Pancreas (tissue), 10 donors: Measurements from ENCODE around the gene ELP1. TPM values are rescaled to one million over a fixed set of nuclear protein-coding genes. Genes with fewer than 3 reads are reported as not detected.

Source experiments
- ATAC-seq, 4 donors: fragments of 200-7000 bp; cut with Tn5 transposase; one replicate each; pipeline versions ENCODE4 v1.8.0 to v1.9.1; 2020; ENCODE audit warnings: mild to moderate bottlenecking in 4 of 4, moderate library complexity in 4 of 4
- DNase-seq, 6 donors: peaks; one replicate each; pipeline ENCODE4 v3.0.0-alpha.2; 2020
- FAIRE-seq: peaks from 2 replicates; lab custom pipeline; 2012; peaks lifted over from hg19 to GRCh38; lab: Jason Lieb, UNC
- H3K27ac ChIP-seq, 4 donors: fragments of 200-600 bp; sonication (generic); 1 replicate in 3 of 4; 2 replicates in 1 of 4; pipeline versions ENCODE4 v1.5.0 to v1.8.0; 2020
- H3K27me3 ChIP-seq, 4 donors: fragments of 200-600 bp; one replicate each; pipeline ENCODE4 v1.8.0; 2021
- H3K36me3 ChIP-seq, 3 donors: fragments of 200-600 bp; sonication (generic) in 1 of 3; one replicate each; pipeline versions ENCODE4 v1.5.0 to v1.8.0; 2020 to 2021
- H3K4me1 ChIP-seq, 3 donors: fragments of 200-600 bp; one replicate each; pipeline ENCODE4 v1.8.0; 2021
- H3K4me3 ChIP-seq, 4 donors: fragments of 200-600 bp; sonication (generic) in 2 of 4; one replicate each; pipeline versions ENCODE4 v1.5.0 to v1.8.0; 2020 to 2021
- H3K9me3 ChIP-seq, 4 donors: fragments of 200-600 bp; one replicate each; pipeline ENCODE4 v1.8.0; 2021
- WGBS, 2 donors: extraction: QIAGEN DNeasy Blood & Tissue Kit; methylation state at CpG; one replicate each; pipeline ENCODE4 v1.1.7; 2013; 5-methylcytosine and 5-hydroxymethylcytosine counted together
- intact Hi-C, 3 donors: fragments of 100-400 bp; cut with DNase I; formaldehyde crosslinking; loops; one replicate each; pipeline versions ENCODE4 v1.11.1 to v1.14.2; 2022
- polyA plus RNA-seq, 2 donors: library from polyadenylated mRNA; stranded (reverse); fragments of 200-250 nt; gene quantifications; one replicate each; pipeline ENCODE4 v1.2.3, GENCODE V29; 2013
- total RNA-seq, 6 donors: library from RNA; stranded (reverse); fragmentation: NEBNext Ultra II Directional in 4 of 6; extraction: Animal tissue kit (Norgen Biotek cat#: 25700) in 4 of 6; gene quantifications; one replicate each; pipeline versions ENCODE4 v1.2.1 to v1.2.4, GENCODE V29; 2021 to 2023
- TF ChIP-seq, protein P1 (sequence below), 4 donors: fragments of 200-600 bp; sonication (generic) in 3 of 4; IDR thresholded peaks; one replicate each; pipeline versions ENCODE4 v1.5.0 to v1.8.0; 2021; ENCODE audit warnings: antibody characterized with exemption in 4 of 4
- donor health status: healthy with polysubstance abuse.
- donor health status: DM: no; HTN: no; CAD: no; lungs with moderate emphysema.
- donor health status: DM: no; HTN: no; CAD: no.
- donor health status: control.
- donor health status: control.
- donor health status: Bipolar disorder and iron deficiency.
- donor health status: DM: yes; HTN: yes; CAD: no.
- donor health status: DM: no; HTN: no; CAD: no.
- donor health status: DM: no; HTN: no; CAD: no.
- donor health status: DM: yes; HTN: yes; CAD: no.

The ELP1 gene
- total and polyA plus RNA-seq, 8 donors = 6.9 to 19.2 (median 10.0) TPM

DNA sequence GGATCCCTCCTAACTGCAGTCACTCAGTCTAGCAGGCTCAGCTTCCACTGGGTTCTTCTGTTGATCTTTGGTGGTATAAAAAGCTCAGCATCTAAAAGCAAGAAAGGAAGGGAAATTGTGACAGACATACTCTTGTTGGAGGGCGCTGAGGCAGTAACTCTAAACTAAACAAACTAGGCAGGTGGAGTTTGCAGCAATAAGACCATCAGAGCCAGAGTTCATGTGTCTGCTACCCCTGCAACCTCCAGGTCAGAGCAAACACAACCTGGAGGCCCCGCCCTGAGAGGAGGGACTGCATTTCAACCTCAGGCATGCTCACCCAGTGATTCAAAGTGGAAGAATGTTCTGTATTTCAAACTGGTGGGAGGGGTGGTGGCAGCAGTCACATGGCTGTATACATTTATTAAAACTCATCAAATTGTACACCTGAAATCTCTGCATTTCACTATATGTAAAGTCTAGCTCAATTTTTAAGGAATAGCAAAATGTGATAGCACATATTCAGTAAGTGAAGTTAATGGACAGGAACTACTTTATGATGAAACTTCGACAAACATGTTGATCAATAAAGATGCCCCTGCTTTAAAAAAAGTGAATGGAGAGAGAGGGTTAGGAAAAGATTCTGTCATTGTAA lies 64.7 kb downstream of the ELP1 start:
- 56 to 69% methylated on average over 3 of the region's 3 CpGs for WGBS, 2 donors
- no peak for DNase-seq
- intact Hi-C loops = no loop called here
- Histone ChIP-seq H3K4me1 (no peaks in the 10 kb centered on the region), H3K27me3 (no peaks in the 10 kb centered on the region), H3K4me3 (no peak overlapping the region), H3K36me3 (peaks cover 0 to 38% (median 4%) of the 10 kb centered on the region in 3 donors), H3K9me3 (no peaks in the 10 kb centered on the region), H3K27ac (no peak overlapping the region)
- ATAC-seq = no peak
- TF ChIP-seq, protein P1, sequence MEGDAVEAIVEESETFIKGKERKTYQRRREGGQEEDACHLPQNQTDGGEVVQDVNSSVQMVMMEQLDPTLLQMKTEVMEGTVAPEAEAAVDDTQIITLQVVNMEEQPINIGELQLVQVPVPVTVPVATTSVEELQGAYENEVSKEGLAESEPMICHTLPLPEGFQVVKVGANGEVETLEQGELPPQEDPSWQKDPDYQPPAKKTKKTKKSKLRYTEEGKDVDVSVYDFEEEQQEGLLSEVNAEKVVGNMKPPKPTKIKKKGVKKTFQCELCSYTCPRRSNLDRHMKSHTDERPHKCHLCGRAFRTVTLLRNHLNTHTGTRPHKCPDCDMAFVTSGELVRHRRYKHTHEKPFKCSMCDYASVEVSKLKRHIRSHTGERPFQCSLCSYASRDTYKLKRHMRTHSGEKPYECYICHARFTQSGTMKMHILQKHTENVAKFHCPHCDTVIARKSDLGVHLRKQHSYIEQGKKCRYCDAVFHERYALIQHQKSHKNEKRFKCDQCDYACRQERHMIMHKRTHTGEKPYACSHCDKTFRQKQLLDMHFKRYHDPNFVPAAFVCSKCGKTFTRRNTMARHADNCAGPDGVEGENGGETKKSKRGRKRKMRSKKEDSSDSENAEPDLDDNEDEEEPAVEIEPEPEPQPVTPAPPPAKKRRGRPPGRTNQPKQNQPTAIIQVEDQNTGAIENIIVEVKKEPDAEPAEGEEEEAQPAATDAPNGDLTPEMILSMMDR (IDR thresholded peaks at IDR 0.05) = no peak
- FAIRE-seq = no peak

DNA sequence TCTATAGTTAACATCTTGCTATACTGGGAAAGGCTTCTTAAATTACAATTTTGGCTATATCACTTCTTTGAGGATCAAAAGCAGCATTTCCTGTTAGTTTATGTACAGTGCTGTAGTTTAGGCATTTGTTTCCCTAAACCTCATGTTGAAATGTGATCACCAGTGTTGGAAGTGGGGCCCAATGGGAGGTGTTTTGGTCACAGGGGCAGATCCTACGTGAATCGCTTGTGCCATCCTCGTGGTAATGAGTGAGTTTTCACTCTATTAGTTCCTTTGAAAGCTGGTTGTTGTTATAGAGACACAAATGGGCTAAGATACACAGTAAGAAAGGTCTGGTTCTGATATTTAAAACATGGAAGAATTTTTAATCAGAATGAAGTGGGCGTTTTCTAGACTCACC lies 66.1 kb downstream of the ELP1 start:
- WGBS, 2 donors = 80 to 94% methylated on average over 4 of the region's 4 CpGs
- no peaks in the 10 kb centered on the region for H3K4me1 ChIP-seq
- no peaks in the 10 kb centered on the region for H3K9me3 ChIP-seq
- no peaks in the 10 kb centered on the region for H3K27me3 ChIP-seq
- ATAC-seq (no peak), FAIRE-seq (no peak), DNase-seq (no peak)
- H3K36me3 ChIP-seq = peaks cover 0 to 24% (median 0%) of the 10 kb centered on the region in 3 donors
- intact Hi-C loops = no loop called here
- TF ChIP-seq, protein P1 (IDR thresholded peaks at IDR 0.05) = no peak
- H3K4me3 ChIP-seq = no peak overlapping the region
- H3K27ac ChIP-seq = no peak overlapping the region

DNA sequence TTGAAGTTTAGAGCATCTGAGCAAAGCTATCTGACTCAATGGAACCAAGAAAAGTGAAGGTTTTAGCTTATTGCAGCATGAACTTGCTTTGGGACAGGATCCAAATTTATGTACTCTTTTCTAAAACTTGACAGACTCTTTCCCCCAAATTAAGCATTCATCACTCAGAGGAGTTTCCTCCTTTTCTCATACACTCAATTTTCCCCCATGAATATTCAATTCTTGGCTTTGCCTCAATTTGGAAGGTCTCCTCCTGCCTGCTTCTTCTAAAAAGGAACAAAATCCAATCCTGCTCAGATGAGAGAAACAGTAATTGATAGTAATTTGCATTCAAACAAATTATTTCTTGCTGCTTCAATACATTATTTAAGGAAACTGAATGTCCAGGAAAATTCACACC lies 66.8 kb downstream of the ELP1 start:
- TF ChIP-seq, protein P1 (IDR thresholded peaks at IDR 0.05) = no peak
- ATAC-seq (no peak), DNase-seq (no peak), FAIRE-seq (no peak)
- no peak overlapping the region for H3K4me3 ChIP-seq
- peaks cover 0 to 21% (median 0%) of the 10 kb centered on the region in 3 donors for H3K36me3 ChIP-seq
- intact Hi-C loops = no loop called here
- H3K9me3 ChIP-seq = no peaks in the 10 kb centered on the region
- no peaks in the 10 kb centered on the region for H3K4me1 ChIP-seq
- no peak overlapping the region for H3K27ac ChIP-seq
- H3K27me3 ChIP-seq = no peaks in the 10 kb centered on the region

DNA sequence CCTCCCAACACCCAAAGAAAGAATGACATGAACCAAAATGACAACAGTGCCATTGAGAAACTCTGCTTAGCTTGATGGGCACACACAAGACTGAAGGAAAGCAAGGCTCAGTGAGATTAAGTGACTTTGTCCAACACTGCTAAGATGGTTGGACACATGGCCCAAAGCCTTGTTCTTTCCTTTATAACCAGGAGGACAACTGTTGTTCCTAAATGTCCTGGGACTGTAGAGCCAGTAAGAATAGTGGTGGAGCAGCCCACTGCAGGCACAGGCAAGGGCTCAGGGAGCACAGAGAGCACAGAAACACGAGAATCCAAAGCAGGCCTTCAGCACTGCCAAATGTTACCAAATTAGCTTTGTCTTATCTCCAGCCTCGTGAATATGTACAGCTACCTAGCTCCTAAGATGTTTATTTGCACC lies 67.9 kb downstream of the ELP1 start:
- Histone ChIP-seq H3K4me3 (no peak overlapping the region), H3K4me1 (no peaks in the 10 kb centered on the region), H3K27ac (no peak overlapping the region), H3K9me3 (no peaks in the 10 kb centered on the region), H3K27me3 (no peaks in the 10 kb centered on the region), H3K36me3 (peaks cover 0 to 12% (median 0%) of the 10 kb centered on the region in 3 donors)
- WGBS, 2 donors = 57 to 64% methylated on average over 2 of the region's 2 CpGs
- DNase-seq = no peak
- intact Hi-C loops = no loop called here
- no peak for FAIRE-seq
- ATAC-seq = no peak
- TF ChIP-seq, protein P1 (IDR thresholded peaks at IDR 0.05) = no peak

DNA sequence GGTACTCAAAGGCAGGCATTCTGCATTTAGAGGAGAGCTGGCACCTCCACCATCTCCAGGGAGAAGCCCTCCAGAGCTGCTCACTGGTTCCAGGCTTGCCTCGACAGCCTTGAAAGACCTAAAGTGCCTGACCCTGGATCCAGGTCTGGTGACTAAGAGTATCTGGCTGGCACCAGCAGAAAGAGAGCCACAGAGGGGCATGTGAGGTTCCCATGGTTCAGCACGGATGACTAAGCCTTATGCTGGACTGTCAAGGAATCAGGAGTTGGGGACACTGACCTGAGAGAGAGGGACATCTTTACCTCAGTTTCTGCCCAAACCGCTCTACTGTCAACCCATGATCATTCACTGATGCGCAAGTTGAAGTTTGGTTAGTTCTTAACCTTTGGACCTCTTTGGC lies 68.9 kb downstream of the ELP1 start:
- Histone ChIP-seq H3K4me3 (no peak overlapping the region), H3K36me3 (peaks cover 0 to 12% (median 0%) of the 10 kb centered on the region in 3 donors), H3K27me3 (no peaks in the 10 kb centered on the region), H3K9me3 (no peaks in the 10 kb centered on the region), H3K4me1 (no peaks in the 10 kb centered on the region), H3K27ac (no peak overlapping the region)
- WGBS, 2 donors = 88% methylated on average over 4 of the region's 4 CpGs
- DNase-seq = no peak
- TF ChIP-seq, protein P1 (IDR thresholded peaks at IDR 0.05) = no peak
- ATAC-seq = no peak
- no peak for FAIRE-seq
- intact Hi-C loops = no loop called here
